ENCODE results near the gene PLXNB2.

PLXNB2 gene

GRCh38 chr22:50310031-50310722, 2.7 kb upstream of the PLXNB2 start:
- DNase-seq (ENCODE audit: low spot score): no peak

GRCh38 chr22:50309601-50309991, 2.1 kb upstream of the PLXNB2 start:
- DNase-seq (ENCODE audit: low spot score): no peak

GRCh38 chr22:50308986-50309600, 1.6 kb upstream of the PLXNB2 start:
- DNase-seq (ENCODE audit: low spot score): no peak

GRCh38 chr22:50308597-50308935, 1.1 kb upstream of the PLXNB2 start:
- DNase-seq (ENCODE audit: low spot score): peak; percentile 70

GRCh38 chr22:50307890-50308596, 597 bp upstream of the PLXNB2 start:
- no peak for DNase-seq (ENCODE audit: low spot score)

- peak; percentile 52 for DNase-seq (ENCODE audit: low spot score)
Observed at GRCh38 chr22:50305923-50306566, 1.4 kb downstream of the PLXNB2 start.

- no peak for DNase-seq (ENCODE audit: low spot score)
Observed at GRCh38 chr22:50305393-50305922, 2.0 kb downstream of the PLXNB2 start.

- peak; percentile 93 for DNase-seq (ENCODE audit: low spot score)
Observed at GRCh38 chr22:50304528-50305392, 2.7 kb downstream of the PLXNB2 start.

- DNase-seq (ENCODE audit: low spot score): peak; percentile 61
Observed at GRCh38 chr22:50303848-50304527, 3.5 kb downstream of the PLXNB2 start.

GRCh38 chr22:50303515-50303847, 4.0 kb downstream of the PLXNB2 start:
- DNase-seq (ENCODE audit: low spot score): no peak

- peak; percentile 64 for DNase-seq (ENCODE audit: low spot score)
Observed at GRCh38 chr22:50302564-50302963, 4.9 kb downstream of the PLXNB2 start.

GRCh38 chr22:50302041-50302541, 5.4 kb downstream of the PLXNB2 start:
- DNase-seq (ENCODE audit: low spot score): peak; percentile 7

GRCh38 chr22:50301581-50301991, 5.9 kb downstream of the PLXNB2 start:
- peak; percentile 10 for DNase-seq (ENCODE audit: low spot score)

- DNase-seq (ENCODE audit: low spot score): no peak
Observed at GRCh38 chr22:50300620-50301257, 6.7 kb downstream of the PLXNB2 start.

GRCh38 chr22:50299785-50300619, 7.4 kb downstream of the PLXNB2 start:
- DNase-seq (ENCODE audit: low spot score): no peak

GRCh38 chr22:50298937-50299784, 8.3 kb downstream of the PLXNB2 start:
- no peak for DNase-seq (ENCODE audit: low spot score)

- DNase-seq (ENCODE audit: low spot score): no peak
Observed at GRCh38 chr22:50298266-50298637, 9.2 kb downstream of the PLXNB2 start.

- no peak for DNase-seq (ENCODE audit: low spot score)
Observed at GRCh38 chr22:50297510-50298265, 9.8 kb downstream of the PLXNB2 start.
